Measurements from ENCODE around the gene CDH13.

The CDH13 gene

GRCh38 chr16:83581994-83582747, 955.4 kb downstream of the CDH13 start:
- Histone ChIP-seq H3K9me2 (replicated peaks; ENCODE audit: control insufficient read depth, low read length) (no peaks in the 10 kb centered on the region), H3F3A (ENCODE audit: control insufficient read depth, insufficient read depth) (no peaks in the 10 kb centered on the region), H3K9me3 (ENCODE audit: control insufficient read depth, insufficient read depth, low read length) (no peaks in the 10 kb centered on the region), H3K27ac (ENCODE audit: low read depth, low read length) (no peak overlapping the region), H3K36me3 (ENCODE audit: control insufficient read depth, low read length) (no peaks in the 10 kb centered on the region), H3K4me3 (ENCODE audit: low read length) (no peak overlapping the region), H3K27me3 (ENCODE audit: control insufficient read depth, low read length) (no peaks in the 10 kb centered on the region), H3K79me2 (ENCODE audit: control insufficient read depth, low read length) (no peaks in the 10 kb centered on the region), H4K20me1 (ENCODE audit: control insufficient read depth, insufficient read depth, low read depth, low read length) (no peaks in the 10 kb centered on the region), H3K4me1 (ENCODE audit: control insufficient read depth, low read length) (no peaks in the 10 kb centered on the region), H3K4me2 (ENCODE audit: low read length) (no peak overlapping the region)
- TF ChIP-seq CTCF (IDR thresholded peaks at IDR 0.05; ENCODE audit: low read depth, low read length, poor library complexity, severe bottlenecking) (no peak), EZH2phosphoT487 (IDR thresholded peaks at IDR 0.05; ENCODE audit: borderline replicate concordance, low read length) (no peak)

GRCh38 chr16:83586036-83586435, 959.3 kb downstream of the CDH13 start:
- H3K27me3 ChIP-seq (ENCODE audit: control insufficient read depth, low read length), result no peaks in the 10 kb centered on the region
- H3K4me2 ChIP-seq (ENCODE audit: low read length), result no peak overlapping the region
- no peak overlapping the region for H3K4me3 ChIP-seq (ENCODE audit: low read length)
- no peaks in the 10 kb centered on the region for H3K9me3 ChIP-seq (ENCODE audit: control insufficient read depth, insufficient read depth, low read length)
- no peaks in the 10 kb centered on the region for H3K9me2 ChIP-seq (replicated peaks; ENCODE audit: control insufficient read depth, low read length)
- no peaks in the 10 kb centered on the region for H4K20me1 ChIP-seq (ENCODE audit: control insufficient read depth, insufficient read depth, low read depth, low read length)
- no peaks in the 10 kb centered on the region for H3K79me2 ChIP-seq (ENCODE audit: control insufficient read depth, low read length)
- H3F3A ChIP-seq (ENCODE audit: control insufficient read depth, insufficient read depth), result no peaks in the 10 kb centered on the region
- no peaks in the 10 kb centered on the region for H3K4me1 ChIP-seq (ENCODE audit: control insufficient read depth, low read length)
- H3K36me3 ChIP-seq (ENCODE audit: control insufficient read depth, low read length), result no peaks in the 10 kb centered on the region
- no peak overlapping the region for H3K27ac ChIP-seq (ENCODE audit: low read depth, low read length)
- no peak for TF ChIP-seq EZH2phosphoT487 (IDR thresholded peaks at IDR 0.05; ENCODE audit: borderline replicate concordance, low read length)
- TF ChIP-seq CTCF (IDR thresholded peaks at IDR 0.05; ENCODE audit: low read depth, low read length, poor library complexity, severe bottlenecking), result no peak

GRCh38 chr16:83586461-83587200, 959.9 kb downstream of the CDH13 start:
- H3K4me3 ChIP-seq (ENCODE audit: low read length), result no peak overlapping the region
- no peaks in the 10 kb centered on the region for H3F3A ChIP-seq (ENCODE audit: control insufficient read depth, insufficient read depth)
- H3K9me3 ChIP-seq (ENCODE audit: control insufficient read depth, insufficient read depth, low read length), result no peaks in the 10 kb centered on the region
- H3K27me3 ChIP-seq (ENCODE audit: control insufficient read depth, low read length), result no peaks in the 10 kb centered on the region
- no peaks in the 10 kb centered on the region for H3K79me2 ChIP-seq (ENCODE audit: control insufficient read depth, low read length)
- H3K4me1 ChIP-seq (ENCODE audit: control insufficient read depth, low read length), result no peaks in the 10 kb centered on the region
- no peaks in the 10 kb centered on the region for H3K9me2 ChIP-seq (replicated peaks; ENCODE audit: control insufficient read depth, low read length)
- H3K27ac ChIP-seq (ENCODE audit: low read depth, low read length), result no peak overlapping the region
- H3K36me3 ChIP-seq (ENCODE audit: control insufficient read depth, low read length), result no peaks in the 10 kb centered on the region
- TF ChIP-seq EZH2phosphoT487 (IDR thresholded peaks at IDR 0.05; ENCODE audit: borderline replicate concordance, low read length) (no peak), CTCF (IDR thresholded peaks at IDR 0.05; ENCODE audit: low read depth, low read length, poor library complexity, severe bottlenecking) (no peak)
- no peaks in the 10 kb centered on the region for H4K20me1 ChIP-seq (ENCODE audit: control insufficient read depth, insufficient read depth, low read depth, low read length)
- H3K4me2 ChIP-seq (ENCODE audit: low read length), result no peak overlapping the region

All from DOHH2 (cell line).